Panc1 (cell line): ENCODE results near the gene SORT1.

Experiments
- CTCF ChIP-seq: fragments of 450-650 bp; IDR thresholded peaks from 2 replicates; pipeline ENCODE4 v1.5.1; 2017; ENCODE audit warnings: mild to moderate bottlenecking
- REST ChIP-seq, 2 experiments: IDR thresholded peaks; 2 replicates each; pipeline ENCODE4 v1.6.1; 2011 to 2012; ENCODE audit warnings: low read depth in 2 of 2, control low read depth in 1 of 2, low read length in 1 of 2, mild to moderate bottlenecking in 1 of 2, moderate library complexity in 1 of 2; ENCODE audit not compliant: insufficient read depth in 1 of 2

GRCh38 chr1:109300650-109301151, 97.0 kb downstream of the SORT1 start:
- TF ChIP-seq CTCF (no peak), REST (IDR thresholded peaks at IDR 0.05; ENCODE audit: insufficient read depth in 1 of 2, low read depth in 2 of 2, low read length in 1 of 2) (no peak)
